ENCODE data around the gene TRIP10. TPM values are rescaled to one million over a fixed set of nuclear protein-coding genes. Genes with fewer than 3 reads are reported as not detected.

Gene TRIP10
- polyA plus RNA-seq, 3 donors: 1.5 to 2.4 (median 1.9) TPM

GRCh38 chr19:6736169-6736916, 3.1 kb upstream of the TRIP10 start:
- no peaks in the 10 kb centered on the region for H3K9me3 Mint-ChIP-seq
- peak overlapping the region; percentile 89 for H3K9ac ChIP-seq (ENCODE audit: insufficient read depth, low read length, poor library complexity, severe bottlenecking)
- peak overlapping the region; percentile 72 to 97 (median 78) for H3K4me3 ChIP-seq (replicated peaks in 1 of 3; ENCODE audit: low read depth in 2 of 3, low read length in 3 of 3)
- peaks cover 25 to 40% of the 10 kb centered on the region in 2 donors for H3K36me3 ChIP-seq (replicated peaks in 1 of 2; ENCODE audit: control insufficient read depth in 1 of 2, insufficient read depth in 2 of 2, low read length in 2 of 2)
- peak overlapping the region; percentile 85 for H2AFZ ChIP-seq (ENCODE audit: insufficient read depth, low read depth, low read length, poor library complexity, severe bottlenecking)
- intact Hi-C loops (cut with micrococcal nuclease): loop anchor here (5.0 kb wide), 3 partner anchors 74 to 309 kb away; no protein-coding TSS in a partner anchor
- peak overlapping the region; percentile 89 to 98 (median 96) for H3K27ac Mint-ChIP-seq
- H3K4me3 Mint-ChIP-seq: peak overlapping the region; percentile 95 to 97
- peaks cover 0 to 8% of the 10 kb centered on the region in 2 donors for H3K27me3 ChIP-seq (ENCODE audit: control insufficient read depth in 2 of 2, insufficient read depth in 2 of 2, low read length in 2 of 2)
- H3K27ac ChIP-seq (ENCODE audit: low read depth in 1 of 2, low read length in 2 of 2): peak overlapping the region; percentile 72 to 87
- peaks cover 11% of the 10 kb centered on the region for H4K20me1 ChIP-seq (ENCODE audit: insufficient read depth, low read length)
- H3K79me2 ChIP-seq (ENCODE audit: insufficient read depth, low read length): peaks cover 14% of the 10 kb centered on the region
- peaks cover 2 to 13% (median 10%) of the 10 kb centered on the region in 3 donors for H3K27me3 Mint-ChIP-seq (ENCODE audit: low read depth in 3 of 3)
- WGBS (ENCODE audit: insufficient coverage): 30% methylated on average over 24 of the region's 25 CpGs
- H3K9me3 ChIP-seq (replicated peaks in 1 of 2; ENCODE audit: control insufficient read depth in 1 of 2, insufficient read depth in 1 of 2, low read length in 2 of 2): no peaks in the 10 kb centered on the region
- TF ChIP-seq, protein P1, sequence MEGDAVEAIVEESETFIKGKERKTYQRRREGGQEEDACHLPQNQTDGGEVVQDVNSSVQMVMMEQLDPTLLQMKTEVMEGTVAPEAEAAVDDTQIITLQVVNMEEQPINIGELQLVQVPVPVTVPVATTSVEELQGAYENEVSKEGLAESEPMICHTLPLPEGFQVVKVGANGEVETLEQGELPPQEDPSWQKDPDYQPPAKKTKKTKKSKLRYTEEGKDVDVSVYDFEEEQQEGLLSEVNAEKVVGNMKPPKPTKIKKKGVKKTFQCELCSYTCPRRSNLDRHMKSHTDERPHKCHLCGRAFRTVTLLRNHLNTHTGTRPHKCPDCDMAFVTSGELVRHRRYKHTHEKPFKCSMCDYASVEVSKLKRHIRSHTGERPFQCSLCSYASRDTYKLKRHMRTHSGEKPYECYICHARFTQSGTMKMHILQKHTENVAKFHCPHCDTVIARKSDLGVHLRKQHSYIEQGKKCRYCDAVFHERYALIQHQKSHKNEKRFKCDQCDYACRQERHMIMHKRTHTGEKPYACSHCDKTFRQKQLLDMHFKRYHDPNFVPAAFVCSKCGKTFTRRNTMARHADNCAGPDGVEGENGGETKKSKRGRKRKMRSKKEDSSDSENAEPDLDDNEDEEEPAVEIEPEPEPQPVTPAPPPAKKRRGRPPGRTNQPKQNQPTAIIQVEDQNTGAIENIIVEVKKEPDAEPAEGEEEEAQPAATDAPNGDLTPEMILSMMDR (IDR thresholded peaks at IDR 0.05): peak; percentile 75
- peak overlapping the region; percentile 99 for H3K4me2 ChIP-seq (replicated peaks; ENCODE audit: extremely low read depth, low read length, poor library complexity, severe bottlenecking)
- DNase-seq: peak; percentile 79 to 86 (median 80)
- peaks cover 32 to 41% of the 10 kb centered on the region in 2 donors for H3K36me3 Mint-ChIP-seq
- peaks cover 48 to 55% of the 10 kb centered on the region in 2 donors for H3K4me1 ChIP-seq (ENCODE audit: control insufficient read depth in 1 of 2, insufficient read depth in 2 of 2, low read length in 2 of 2)
- peaks cover 44% of the 10 kb centered on the region for H3K4me1 Mint-ChIP-seq

GRCh38 chr19:6736917-6737283, 2.6 kb upstream of the TRIP10 start:
- Mint-ChIP-seq H3K4me1 (peaks cover 48% of the 10 kb centered on the region), H3K4me3 (peak overlapping the region; percentile 95 to 97), H3K36me3 (peaks cover 32 to 35% of the 10 kb centered on the region in 2 donors), H3K27ac (peak overlapping the region; percentile 89 to 98 (median 96)), H3K9me3 (no peaks in the 10 kb centered on the region), H3K27me3 (ENCODE audit: low read depth in 3 of 3) (peaks cover 2 to 15% (median 13%) of the 10 kb centered on the region in 3 donors)
- H3K27ac ChIP-seq (ENCODE audit: low read depth in 1 of 2, low read length in 2 of 2): peak overlapping the region; percentile 72 to 87
- H3K27me3 ChIP-seq (ENCODE audit: control insufficient read depth in 2 of 2, insufficient read depth in 2 of 2, low read length in 2 of 2): peaks cover 0 to 8% of the 10 kb centered on the region in 2 donors
- peaks cover 21 to 36% of the 10 kb centered on the region in 2 donors for H3K36me3 ChIP-seq (replicated peaks in 1 of 2; ENCODE audit: control insufficient read depth in 1 of 2, insufficient read depth in 2 of 2, low read length in 2 of 2)
- intact Hi-C loops (cut with micrococcal nuclease): loop anchor here (5.0 kb wide), 3 partner anchors 75 to 310 kb away; no protein-coding TSS in a partner anchor
- H3K4me3 ChIP-seq (replicated peaks in 1 of 3; ENCODE audit: low read depth in 2 of 3, low read length in 3 of 3): peak overlapping the region; percentile 72 to 97 (median 78)
- no peaks in the 10 kb centered on the region for H3K9me3 ChIP-seq (replicated peaks in 1 of 2; ENCODE audit: control insufficient read depth in 1 of 2, insufficient read depth in 1 of 2, low read length in 2 of 2)
- H3K4me1 ChIP-seq (ENCODE audit: control insufficient read depth in 1 of 2, insufficient read depth in 2 of 2, low read length in 2 of 2): peaks cover 50 to 56% of the 10 kb centered on the region in 2 donors
- H3K9ac ChIP-seq (ENCODE audit: insufficient read depth, low read length, poor library complexity, severe bottlenecking): peak overlapping the region; percentile 89
- DNase-seq: no peak
- peak overlapping the region; percentile 85 for H2AFZ ChIP-seq (ENCODE audit: insufficient read depth, low read depth, low read length, poor library complexity, severe bottlenecking)
- peaks cover 11% of the 10 kb centered on the region for H4K20me1 ChIP-seq (ENCODE audit: insufficient read depth, low read length)
- WGBS (ENCODE audit: insufficient coverage): 0% methylated on average over 13 of the region's 16 CpGs
- peaks cover 14% of the 10 kb centered on the region for H3K79me2 ChIP-seq (ENCODE audit: insufficient read depth, low read length)
- TF ChIP-seq, protein P1 (IDR thresholded peaks at IDR 0.05): peak; percentile 49
- H3K4me2 ChIP-seq (replicated peaks; ENCODE audit: extremely low read depth, low read length, poor library complexity, severe bottlenecking): peak overlapping the region; percentile 99
